ENCODE data around the gene MCOLN3. TPM values are rescaled to one million over a fixed set of nuclear protein-coding genes. Genes with fewer than 3 reads are reported as not detected.

Gene MCOLN3
- total and polyA plus RNA-seq, 3 experiments from 2014 or later, result 0.29 to 0.50 (median 0.47) TPM

DNA sequence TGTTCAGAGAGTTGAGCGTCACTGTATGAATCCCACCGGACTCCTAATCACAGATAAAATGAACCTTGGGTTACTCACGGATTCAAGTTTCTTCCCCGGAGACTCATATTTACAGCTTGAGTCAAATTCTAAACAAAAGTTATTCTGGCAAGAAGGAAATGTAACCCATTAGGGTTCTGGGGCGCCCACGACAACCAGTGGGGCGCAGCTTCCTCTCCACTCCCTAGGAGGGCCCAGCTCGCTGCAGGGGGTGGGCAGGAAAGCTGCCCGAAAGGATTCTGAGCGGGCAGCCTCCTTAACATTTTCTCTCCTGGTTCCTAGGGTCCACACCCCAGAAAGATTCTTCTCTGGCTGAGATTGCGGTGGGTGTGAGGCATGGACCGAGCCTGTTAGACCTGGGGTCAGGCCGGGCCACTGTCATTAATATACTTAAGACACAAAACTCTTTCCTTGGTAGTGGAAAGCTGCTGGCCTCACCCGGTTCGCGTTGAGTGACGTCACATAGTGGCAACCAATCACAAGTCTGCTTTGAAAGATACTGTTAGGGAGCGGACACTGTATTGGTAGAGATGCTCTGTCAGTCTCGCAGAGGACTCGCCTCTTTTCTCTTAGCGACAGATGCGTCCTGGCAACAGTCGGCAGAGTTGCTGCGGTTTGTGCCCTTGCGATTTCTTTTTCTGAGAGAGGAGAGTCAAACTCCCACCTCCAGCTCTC is 13.6 kb upstream of the MCOLN3 start:
- Histone ChIP-seq H3K27me3 (ENCODE audit: insufficient read depth, low read length, poor library complexity, severe bottlenecking) (no peaks in the 10 kb centered on the region), H3K4me1 (ENCODE audit: insufficient read depth, low read length) (peaks cover 11% of the 10 kb centered on the region), H3K9me3 (ENCODE audit: low read length) (no peaks in the 10 kb centered on the region), H3K27ac (ENCODE audit: low read depth, low read length) (peak overlapping the region; percentile 27), H3K4me3 (ENCODE audit: low read length) (peak overlapping the region; percentile 64), H3K36me3 (ENCODE audit: insufficient read depth, low read length) (no peaks in the 10 kb centered on the region)
- CTCF ChIA-PET, result interaction anchor here (0.7 to 1.6 kb wide), 3 partner anchors 34 to 193 kb away, joined by 3 to 7 read pairs (median 5); no protein-coding TSS in a partner anchor
- Mint-ChIP-seq H3K9me3 (no peaks in the 10 kb centered on the region), H3K27ac (peak overlapping the region; percentile 11 to 93 (median 79)), H3K27me3 (peaks cover 1 to 13% of the 10 kb centered on the region in 2 donors), H3K36me3 (peaks cover 0 to 1% (median 0%) of the 10 kb centered on the region in 3 donors), H3K4me3 (peak overlapping the region; percentile 54 to 90 (median 84)), H3K4me1 (peaks cover 13 to 15% (median 14%) of the 10 kb centered on the region in 3 donors)
- POLR2A ChIA-PET, result interaction anchor here (0.8 to 1.1 kb wide), 2 partner anchors 12 to 117 kb away, joined by 4 to 5 read pairs; no protein-coding TSS in a partner anchor
- peak; percentile 70 to 91 (median 85) for DNase-seq

DNA sequence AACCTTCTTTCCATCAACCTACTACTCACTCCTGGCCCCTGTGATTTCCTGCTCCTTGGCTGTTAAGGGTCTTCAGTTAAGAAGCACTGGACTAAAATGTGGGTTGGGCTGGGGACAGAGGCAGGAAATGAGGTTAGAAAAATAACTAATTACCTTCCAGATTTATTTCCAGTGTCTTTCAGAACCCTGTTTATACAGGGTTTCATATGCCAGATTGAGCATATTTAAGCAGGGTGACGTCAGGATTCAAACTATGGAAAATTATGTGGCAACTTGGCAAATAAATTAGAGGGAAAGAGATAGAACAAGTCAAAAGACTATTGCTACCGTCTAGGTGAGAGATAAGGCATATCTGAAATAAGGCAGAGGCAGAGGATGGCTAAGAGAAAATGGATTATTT is 11.7 kb upstream of the MCOLN3 start:
- CTCF ChIA-PET, result no interaction called here
- Histone ChIP-seq H3K36me3 (ENCODE audit: insufficient read depth, low read length) (no peaks in the 10 kb centered on the region), H3K27me3 (ENCODE audit: insufficient read depth, low read length, poor library complexity, severe bottlenecking) (no peaks in the 10 kb centered on the region), H3K27ac (ENCODE audit: low read depth, low read length) (no peak overlapping the region), H3K9me3 (ENCODE audit: low read length) (no peaks in the 10 kb centered on the region), H3K4me1 (ENCODE audit: insufficient read depth, low read length) (peaks cover 11% of the 10 kb centered on the region), H3K4me3 (ENCODE audit: low read length) (no peak overlapping the region)
- Mint-ChIP-seq H3K4me1 (peaks cover 13 to 15% (median 14%) of the 10 kb centered on the region in 3 donors), H3K27ac (no peak overlapping the region), H3K4me3 (no peak overlapping the region), H3K27me3 (peaks cover 1 to 13% of the 10 kb centered on the region in 2 donors), H3K36me3 (peaks cover 0 to 7% (median 0%) of the 10 kb centered on the region in 3 donors), H3K9me3 (no peaks in the 10 kb centered on the region)
- DNase-seq, result no peak
- POLR2A ChIA-PET, result no interaction called here

DNA sequence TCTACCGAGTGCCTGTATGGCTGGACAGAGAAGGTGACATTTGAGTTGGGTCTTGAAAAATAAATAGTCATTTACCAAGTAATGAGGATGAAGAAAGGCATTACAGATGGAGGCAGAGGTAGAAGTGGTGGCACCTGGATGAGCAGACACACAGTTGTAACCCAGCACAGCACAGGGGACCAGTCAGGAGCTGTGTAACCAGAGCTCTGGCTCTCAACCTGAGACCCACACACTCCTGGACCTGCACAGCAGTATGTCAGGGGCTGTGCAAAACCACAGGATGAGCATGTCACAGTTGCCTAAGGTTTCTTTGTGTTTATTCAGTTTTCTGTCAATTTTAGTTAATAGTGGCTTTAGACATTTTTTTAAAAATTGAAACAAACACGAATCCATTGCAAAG is 11.3 kb upstream of the MCOLN3 start:
- DNase-seq, result no peak
- Histone ChIP-seq H3K36me3 (ENCODE audit: insufficient read depth, low read length) (no peaks in the 10 kb centered on the region), H3K27ac (ENCODE audit: low read depth, low read length) (no peak overlapping the region), H3K9me3 (ENCODE audit: low read length) (no peaks in the 10 kb centered on the region), H3K27me3 (ENCODE audit: insufficient read depth, low read length, poor library complexity, severe bottlenecking) (no peaks in the 10 kb centered on the region), H3K4me3 (ENCODE audit: low read length) (no peak overlapping the region), H3K4me1 (ENCODE audit: insufficient read depth, low read length) (peaks cover 11% of the 10 kb centered on the region)
- Mint-ChIP-seq H3K36me3 (peaks cover 0 to 7% (median 0%) of the 10 kb centered on the region in 3 donors), H3K4me3 (no peak overlapping the region), H3K4me1 (peaks cover 13 to 15% (median 14%) of the 10 kb centered on the region in 3 donors), H3K9me3 (no peaks in the 10 kb centered on the region), H3K27ac (no peak overlapping the region), H3K27me3 (peaks cover 2 to 13% of the 10 kb centered on the region in 2 donors)
- ChIA-PET POLR2A (no interaction called here), CTCF (interaction anchor here (0.7 kb wide), 1 partner anchor 115 kb away, joined by 3 read pairs; no protein-coding TSS in a partner anchor)

DNA sequence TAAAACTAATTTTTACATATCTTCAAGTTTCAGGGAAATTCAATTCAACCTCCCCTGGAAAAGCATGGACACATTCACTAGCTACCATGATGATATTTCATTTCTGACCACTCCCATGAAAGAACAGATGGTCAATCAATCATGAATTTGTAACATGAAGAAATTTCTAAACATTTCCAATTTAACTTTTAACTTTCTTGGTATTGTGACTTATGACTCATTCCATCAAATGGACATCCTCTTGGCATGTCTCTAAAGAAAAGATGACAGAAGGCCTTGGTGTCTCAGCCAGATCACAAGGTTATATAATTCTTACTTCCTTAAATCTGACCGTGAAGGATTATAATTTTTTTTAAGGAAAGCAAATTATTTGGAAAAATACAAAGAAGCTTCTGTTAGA is 10.5 kb upstream of the MCOLN3 start:
- Histone ChIP-seq H3K27me3 (ENCODE audit: insufficient read depth, low read length, poor library complexity, severe bottlenecking) (no peaks in the 10 kb centered on the region), H3K27ac (ENCODE audit: low read depth, low read length) (no peak overlapping the region), H3K4me3 (ENCODE audit: low read length) (no peak overlapping the region), H3K36me3 (ENCODE audit: insufficient read depth, low read length) (no peaks in the 10 kb centered on the region), H3K9me3 (ENCODE audit: low read length) (no peaks in the 10 kb centered on the region), H3K4me1 (ENCODE audit: insufficient read depth, low read length) (peaks cover 11% of the 10 kb centered on the region)
- ChIA-PET POLR2A (interaction anchor here (0.6 kb wide), 1 partner anchor 68 kb away, joined by 3 read pairs; no protein-coding TSS in a partner anchor), CTCF (interaction anchor here (0.7 kb wide), 1 partner anchor 114 kb away, joined by 3 read pairs; no protein-coding TSS in a partner anchor)
- peaks cover 4 to 13% of the 10 kb centered on the region in 2 donors for H3K27me3 Mint-ChIP-seq
- H3K27ac Mint-ChIP-seq, result no peak overlapping the region
- peaks cover 0 to 7% (median 0%) of the 10 kb centered on the region in 3 donors for H3K36me3 Mint-ChIP-seq
- H3K9me3 Mint-ChIP-seq, result no peaks in the 10 kb centered on the region
- H3K4me3 Mint-ChIP-seq, result no peak overlapping the region
- DNase-seq, result no peak
- H3K4me1 Mint-ChIP-seq, result peaks cover 13 to 15% (median 14%) of the 10 kb centered on the region in 3 donors

GRCh38 chr1:85058311-85058710 is 10.0 kb upstream of the MCOLN3 start:
- peaks cover 0 to 7% (median 0%) of the 10 kb centered on the region in 3 donors for H3K36me3 Mint-ChIP-seq
- CTCF ChIA-PET, result interaction anchor here (1.1 kb wide), 1 partner anchor 114 kb away, joined by 3 read pairs; no protein-coding TSS in a partner anchor
- no peak overlapping the region for H3K4me3 Mint-ChIP-seq
- H3K4me1 Mint-ChIP-seq, result peaks cover 13 to 15% (median 14%) of the 10 kb centered on the region in 3 donors
- H3K27me3 Mint-ChIP-seq, result peaks cover 4 to 13% of the 10 kb centered on the region in 2 donors
- H3K9me3 Mint-ChIP-seq, result no peaks in the 10 kb centered on the region
- H3K4me3 ChIP-seq (ENCODE audit: low read length), result no peak overlapping the region
- no peak for DNase-seq
- no peaks in the 10 kb centered on the region for H3K27me3 ChIP-seq (ENCODE audit: insufficient read depth, low read length, poor library complexity, severe bottlenecking)
- POLR2A ChIA-PET, result interaction anchor here (0.6 kb wide), 1 partner anchor 67 kb away, joined by 3 read pairs; no protein-coding TSS in a partner anchor
- H3K36me3 ChIP-seq (ENCODE audit: insufficient read depth, low read length), result no peaks in the 10 kb centered on the region
- peaks cover 11% of the 10 kb centered on the region for H3K4me1 ChIP-seq (ENCODE audit: insufficient read depth, low read length)
- H3K27ac ChIP-seq (ENCODE audit: low read depth, low read length), result no peak overlapping the region
- no peak overlapping the region for H3K27ac Mint-ChIP-seq
- H3K9me3 ChIP-seq (ENCODE audit: low read length), result no peaks in the 10 kb centered on the region

- POLR2A ChIA-PET, result no interaction called here
- Histone ChIP-seq H3K4me3 (ENCODE audit: low read length) (no peak overlapping the region), H3K4me1 (ENCODE audit: insufficient read depth, low read length) (peaks cover 14% of the 10 kb centered on the region), H3K36me3 (ENCODE audit: insufficient read depth, low read length) (no peaks in the 10 kb centered on the region), H3K9me3 (ENCODE audit: low read length) (no peaks in the 10 kb centered on the region), H3K27me3 (ENCODE audit: insufficient read depth, low read length, poor library complexity, severe bottlenecking) (peaks cover 3% of the 10 kb centered on the region), H3K27ac (ENCODE audit: low read depth, low read length) (no peak overlapping the region)
- Mint-ChIP-seq H3K4me1 (peaks cover 9 to 18% (median 17%) of the 10 kb centered on the region in 3 donors), H3K9me3 (no peaks in the 10 kb centered on the region), H3K4me3 (no peak overlapping the region), H3K27ac (no peak overlapping the region), H3K27me3 (peaks cover 4 to 12% of the 10 kb centered on the region in 2 donors), H3K36me3 (peaks cover 0 to 6% (median 0%) of the 10 kb centered on the region in 3 donors)
- CTCF ChIA-PET, result no interaction called here
- no peak for DNase-seq
These were observed 6.4 kb upstream of the MCOLN3 start for GRCh38 chr1:85054664-85055063.

- Mint-ChIP-seq H3K4me1 (peaks cover 19 to 38% (median 34%) of the 10 kb centered on the region in 3 donors), H3K9me3 (no peaks in the 10 kb centered on the region), H3K27ac (peak overlapping the region in 1 of 8 donors; percentile 81), H3K4me3 (peak overlapping the region in 3 of 7 donors; percentile 12 to 41 (median 33)), H3K36me3 (peaks cover 0 to 1% (median 0%) of the 10 kb centered on the region in 3 donors), H3K27me3 (peaks cover 28 to 48% of the 10 kb centered on the region in 2 donors)
- Histone ChIP-seq H3K36me3 (ENCODE audit: insufficient read depth, low read length) (no peaks in the 10 kb centered on the region), H3K27ac (ENCODE audit: low read depth, low read length) (no peak overlapping the region), H3K27me3 (ENCODE audit: insufficient read depth, low read length, poor library complexity, severe bottlenecking) (peaks cover 21% of the 10 kb centered on the region), H3K4me3 (ENCODE audit: low read length) (no peak overlapping the region), H3K4me1 (ENCODE audit: insufficient read depth, low read length) (peaks cover 32% of the 10 kb centered on the region), H3K9me3 (ENCODE audit: low read length) (no peaks in the 10 kb centered on the region)
- ChIA-PET CTCF (interaction anchor here (3.5 kb wide), 1 partner anchor 105 kb away, joined by 18 read pairs; no protein-coding TSS in a partner anchor), POLR2A (interaction anchor here (0.8 kb wide), 1 partner anchor 13 kb away, joined by 5 read pairs; a partner anchor contains a TSS)
- no peak for DNase-seq
These were observed 1.5 kb upstream of the MCOLN3 start for GRCh38 chr1:85049735-85050166.
